HG03520 (cell line): Measurements from ENCODE around the gene BFAR.
"Not testable (repeated sequence)": the region's sequence is repeated elsewhere in the genome, so short reads cannot be mapped to it uniquely, and the experiment has no call there.

ENCODE experiments used
- ATAC-seq: cut with Tn5 transposase; IDR thresholded peaks from one replicate; pipeline ENCODE4 v1.9.1; 2021; ENCODE audit warnings: mild to moderate bottlenecking, moderate library complexity; ENCODE audit not compliant: unreplicated experiment

Gene BFAR

DNA sequence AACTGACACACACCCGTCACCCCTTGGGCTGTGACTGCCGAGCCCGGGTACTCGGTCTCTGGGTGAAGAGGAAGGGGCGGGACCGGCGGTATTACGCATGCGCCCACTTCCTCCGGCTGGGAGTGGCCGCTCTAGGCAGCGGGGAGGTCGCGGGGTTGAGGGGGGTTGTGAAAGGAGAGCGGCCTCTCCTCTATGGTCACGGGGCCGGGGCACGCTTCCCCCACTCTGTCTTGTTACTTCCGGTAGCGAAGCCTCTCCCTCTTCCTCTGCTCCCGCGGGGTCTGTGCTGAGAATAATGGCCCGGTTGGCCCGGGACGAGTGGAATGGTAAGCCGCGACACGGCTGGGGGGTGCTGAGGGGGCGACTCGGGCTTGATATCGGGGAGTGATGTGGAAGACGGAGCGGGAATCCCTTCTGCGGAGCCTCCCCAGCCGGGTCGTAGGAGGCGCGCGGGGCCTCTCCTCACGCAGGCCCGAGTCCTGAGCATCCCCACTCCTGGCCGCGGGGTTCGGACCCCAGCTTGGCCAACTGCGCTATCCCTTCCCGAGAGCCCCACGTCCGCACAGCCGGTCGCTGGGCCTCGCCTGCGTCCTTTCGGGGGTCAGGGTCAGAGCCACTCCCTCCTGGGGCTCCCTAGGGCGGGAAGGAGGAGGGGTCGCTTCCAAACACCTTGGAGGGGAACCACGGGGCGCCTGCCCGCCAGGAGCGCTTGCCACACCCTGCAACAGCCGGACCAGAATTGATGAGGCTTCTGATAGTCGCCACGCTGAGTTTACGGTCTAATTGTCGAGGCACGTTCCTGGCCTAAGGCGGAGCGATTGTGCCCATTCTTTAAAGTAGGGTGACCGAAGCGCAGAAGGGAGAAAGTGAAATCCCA lies at the start of gene BFAR:
Gene BFAR, plus strand, starts transcription at position 259 of the 877 bp plus-strand sequence. CDS start 11,396 bp downstream, outside the sequence.
- ATAC-seq: peak; percentile 63

DNA sequence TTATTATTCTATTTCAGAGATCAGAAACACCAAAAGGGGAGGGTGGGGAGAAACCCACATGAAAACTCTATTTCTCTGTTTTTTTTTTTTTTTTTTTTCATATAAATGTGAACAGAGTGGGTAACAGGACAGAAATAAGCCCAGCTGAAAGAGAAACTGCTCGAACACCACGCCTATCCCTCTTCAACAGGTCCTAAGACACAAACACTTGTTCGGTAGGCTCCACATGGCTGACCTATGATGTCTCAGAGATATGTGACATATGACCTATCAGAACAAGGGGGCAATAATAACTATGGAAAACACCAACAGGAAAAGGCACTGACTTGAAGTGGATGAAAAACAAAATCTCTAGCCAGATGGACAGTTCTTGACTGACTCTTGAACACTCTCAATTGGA lies 47.5 kb upstream of the BFAR start:
- no peak for ATAC-seq

GRCh38 chr16:14586637-14587305 lies 46.0 kb upstream of the BFAR start:
- ATAC-seq: no peak

DNA sequence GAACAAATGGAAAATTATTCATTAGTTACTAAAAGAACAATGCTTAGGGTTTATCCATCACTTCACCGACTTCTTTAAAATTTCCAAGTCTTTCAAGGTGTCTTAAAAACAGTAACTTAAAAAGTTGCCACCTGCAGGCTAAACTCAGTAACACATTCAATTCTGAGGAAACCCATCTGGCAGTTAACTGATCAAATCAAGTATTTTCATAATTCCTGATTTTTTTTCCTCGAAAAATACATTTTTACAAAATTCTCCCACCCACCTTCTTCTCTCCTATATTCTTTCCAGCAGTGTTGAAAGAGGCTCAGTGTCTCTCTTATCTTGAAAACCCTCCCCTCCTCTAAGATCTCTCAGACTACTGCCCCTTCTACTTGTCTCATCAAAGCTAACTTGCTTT lies 32.6 kb upstream of the BFAR start:
- ATAC-seq: no peak

DNA sequence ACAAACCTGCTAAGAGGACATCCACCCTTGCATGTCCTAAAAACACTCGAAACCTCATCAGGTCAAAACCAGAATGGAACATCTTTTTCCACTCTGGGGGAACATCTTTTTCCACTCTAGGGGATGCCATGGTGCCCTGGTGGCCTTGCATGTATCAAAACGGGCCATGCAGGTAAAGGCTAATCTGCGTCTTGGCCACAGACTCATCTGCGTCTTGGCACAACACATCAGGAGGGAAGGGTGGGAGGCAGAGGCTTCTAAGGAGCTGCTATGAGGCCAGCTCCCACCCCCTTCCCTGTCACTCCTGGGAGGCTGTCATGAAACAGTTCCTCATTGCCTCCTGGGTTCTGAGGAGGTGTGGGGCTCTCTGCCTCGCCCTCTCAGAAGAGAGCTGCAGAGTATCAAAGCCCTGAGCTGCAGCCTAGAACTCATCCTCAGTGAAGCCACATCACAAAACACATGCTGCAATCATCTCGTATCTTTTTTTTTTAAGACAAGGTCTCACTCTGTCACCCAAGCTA lies 30.2 kb upstream of the BFAR start:
- no peak for ATAC-seq

- no peak for ATAC-seq
Measured at GRCh38 chr16:14606102-14606501, 26.6 kb upstream of the BFAR start.

GRCh38 chr16:14608111-14608566 lies 24.6 kb upstream of the BFAR start:
- peak; percentile 47 for ATAC-seq

DNA sequence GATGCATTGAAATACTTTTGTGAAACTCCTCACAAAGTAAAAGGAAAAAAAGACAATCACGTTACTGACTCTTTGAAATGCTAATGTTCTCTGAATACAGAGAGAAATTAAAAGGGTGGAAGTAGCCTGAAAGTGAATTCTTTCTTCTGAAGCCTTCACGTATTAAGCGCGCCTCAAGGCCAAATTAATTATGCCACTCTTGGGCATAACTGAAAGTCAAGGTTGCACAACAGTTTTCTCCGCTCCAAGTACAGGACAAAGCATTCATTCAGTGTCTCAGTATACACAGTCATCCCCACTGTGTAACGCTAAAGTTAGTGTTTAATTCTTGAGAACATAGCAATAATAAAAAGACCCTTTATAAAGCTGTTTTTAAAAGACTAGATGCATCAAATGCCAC lies 24.1 kb upstream of the BFAR start:
- no peak for ATAC-seq

- no peak for ATAC-seq
Measured at GRCh38 chr16:14609716-14610115, 23.0 kb upstream of the BFAR start.

GRCh38 chr16:14611660-14612059 lies 21.1 kb upstream of the BFAR start:
- ATAC-seq: no peak

DNA sequence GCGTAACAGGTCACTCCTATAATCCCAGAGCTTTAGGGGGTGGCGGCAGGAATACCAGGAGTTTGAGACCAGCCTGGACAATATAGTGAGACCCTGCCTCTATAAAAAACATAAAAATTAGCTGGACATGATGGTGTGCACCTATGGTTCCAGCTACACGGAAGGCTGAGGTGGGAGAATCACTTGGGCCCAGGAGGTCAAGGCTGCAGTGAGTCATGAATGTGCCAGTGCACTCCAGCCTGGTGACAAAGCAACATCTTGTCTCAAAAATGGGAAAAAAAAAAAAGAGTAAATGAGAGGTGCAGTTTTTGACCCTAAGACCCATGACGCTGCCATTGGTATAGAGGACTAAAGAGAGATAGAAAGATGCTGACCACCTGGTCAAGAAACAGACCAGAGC lies 18.8 kb upstream of the BFAR start:
- no peak for ATAC-seq

DNA sequence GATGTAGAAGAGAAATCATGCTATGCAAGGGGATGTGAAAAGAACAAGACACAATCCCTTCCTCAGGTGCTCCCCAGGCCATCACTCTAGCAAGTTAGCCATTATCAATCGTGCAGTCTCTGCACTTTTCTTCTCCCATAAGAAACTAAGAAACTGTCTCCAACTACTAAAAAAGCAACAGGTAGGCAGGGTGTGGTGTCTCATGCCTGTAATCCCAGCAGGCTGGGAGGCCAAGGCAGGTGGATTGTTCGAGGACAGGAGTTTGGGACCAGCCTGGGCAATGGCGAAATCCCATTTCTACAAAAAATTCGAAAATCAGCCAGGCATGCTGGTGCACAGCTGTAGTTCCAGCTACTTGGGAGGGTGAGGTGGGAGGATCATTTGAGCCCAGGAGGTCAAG lies 16.5 kb upstream of the BFAR start:
- ATAC-seq: no peak

DNA sequence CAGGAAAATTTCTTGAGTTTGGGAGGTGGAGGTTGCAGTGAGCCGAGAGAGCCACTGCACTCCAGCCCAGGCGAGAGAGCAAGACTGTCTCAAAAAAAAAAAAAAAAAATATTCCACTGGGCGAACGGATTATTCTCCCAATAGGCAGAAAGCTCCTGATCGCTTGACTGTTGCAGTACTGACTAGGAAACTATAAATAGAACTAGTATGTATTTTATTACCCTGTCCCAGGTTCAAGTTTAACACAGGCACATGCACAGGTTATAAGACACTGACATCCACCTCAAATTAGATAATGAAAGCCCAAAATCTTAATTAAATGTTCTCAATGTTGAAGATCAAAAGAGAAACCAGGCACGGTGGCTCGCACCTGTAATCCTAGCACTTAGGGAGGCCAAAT lies 14.2 kb upstream of the BFAR start:
- ATAC-seq: no peak

DNA sequence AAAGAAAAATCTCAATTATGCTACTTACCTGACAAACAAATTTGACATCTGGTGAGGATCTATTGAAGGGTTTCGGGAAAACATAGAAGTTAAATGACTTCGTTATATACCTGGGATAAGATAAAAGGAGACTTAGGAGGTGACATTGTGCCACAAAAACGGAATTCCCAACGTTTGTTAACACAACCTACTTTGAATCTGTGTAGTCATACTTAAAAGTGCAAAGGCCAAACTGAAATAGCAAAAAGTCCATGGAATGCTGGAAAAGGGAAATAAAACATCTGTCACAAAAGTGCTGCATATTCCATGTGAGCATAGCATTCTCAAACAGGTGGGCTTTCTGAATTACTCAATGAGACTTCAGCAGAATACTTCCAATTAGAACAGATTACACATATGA lies 5.7 kb upstream of the BFAR start:
- no peak for ATAC-seq

DNA sequence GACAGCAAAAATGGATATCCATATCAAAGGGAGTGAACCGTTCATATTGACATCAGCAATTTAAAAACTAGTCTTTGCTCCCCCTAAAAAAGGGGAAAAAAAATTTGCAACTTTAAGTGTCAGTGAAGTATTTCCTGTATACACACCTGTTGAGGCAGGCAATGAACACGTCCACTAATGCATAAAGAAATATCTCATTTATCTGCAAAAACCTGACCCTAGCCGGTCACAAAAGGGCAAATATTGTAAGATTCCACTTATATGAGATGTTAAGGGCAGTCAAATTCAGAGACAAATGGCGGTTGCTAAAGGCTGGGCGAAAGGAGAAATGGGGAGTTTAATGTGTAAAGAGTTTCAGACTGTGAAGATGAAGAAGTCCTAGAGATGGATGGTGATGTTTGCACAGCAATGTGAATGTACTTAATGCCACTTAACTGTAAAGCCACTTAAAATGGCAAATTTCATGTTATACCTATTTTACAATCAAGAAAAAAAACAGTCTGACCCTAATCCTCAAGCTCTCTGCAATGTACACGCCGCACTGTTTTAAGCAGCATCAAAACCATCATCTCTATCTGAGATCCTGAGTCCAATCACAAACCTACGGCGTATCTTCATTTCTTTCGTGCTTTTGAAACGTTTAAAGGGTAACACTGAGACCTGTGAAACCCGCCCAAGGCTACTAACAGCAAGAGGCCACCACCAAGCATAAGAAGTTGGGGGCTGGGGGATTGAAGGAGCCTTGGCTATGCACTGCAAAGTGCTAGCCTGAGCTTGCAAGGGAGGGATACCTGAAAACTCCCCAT lies 3.7 kb upstream of the BFAR start:
- no peak for ATAC-seq

DNA sequence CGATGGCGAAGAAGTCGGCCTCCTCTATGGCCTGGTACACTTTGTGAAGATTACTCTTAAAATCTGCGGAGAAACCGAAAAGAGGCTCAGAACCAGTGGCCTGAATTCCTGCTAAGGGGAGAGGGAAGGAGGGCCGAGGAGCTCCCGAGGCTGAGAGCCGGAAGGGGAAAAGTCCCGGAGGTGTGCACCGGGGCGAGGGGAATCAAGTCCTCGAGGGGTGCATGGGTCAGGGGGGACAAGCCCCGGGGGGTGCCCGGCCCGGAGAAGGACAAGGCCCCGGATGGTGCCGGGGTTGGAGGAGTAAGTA lies 3.2 kb upstream of the BFAR start:
- peak; percentile 1 for ATAC-seq

- ATAC-seq: peak; percentile 39
Measured at GRCh38 chr16:14629919-14630619, 2.7 kb upstream of the BFAR start, which contains the start of gene PARN. Gene PARN (minus strand): TSS chr16:14630260. CDS start chr16:14630125, 135 bp downstream.

DNA sequence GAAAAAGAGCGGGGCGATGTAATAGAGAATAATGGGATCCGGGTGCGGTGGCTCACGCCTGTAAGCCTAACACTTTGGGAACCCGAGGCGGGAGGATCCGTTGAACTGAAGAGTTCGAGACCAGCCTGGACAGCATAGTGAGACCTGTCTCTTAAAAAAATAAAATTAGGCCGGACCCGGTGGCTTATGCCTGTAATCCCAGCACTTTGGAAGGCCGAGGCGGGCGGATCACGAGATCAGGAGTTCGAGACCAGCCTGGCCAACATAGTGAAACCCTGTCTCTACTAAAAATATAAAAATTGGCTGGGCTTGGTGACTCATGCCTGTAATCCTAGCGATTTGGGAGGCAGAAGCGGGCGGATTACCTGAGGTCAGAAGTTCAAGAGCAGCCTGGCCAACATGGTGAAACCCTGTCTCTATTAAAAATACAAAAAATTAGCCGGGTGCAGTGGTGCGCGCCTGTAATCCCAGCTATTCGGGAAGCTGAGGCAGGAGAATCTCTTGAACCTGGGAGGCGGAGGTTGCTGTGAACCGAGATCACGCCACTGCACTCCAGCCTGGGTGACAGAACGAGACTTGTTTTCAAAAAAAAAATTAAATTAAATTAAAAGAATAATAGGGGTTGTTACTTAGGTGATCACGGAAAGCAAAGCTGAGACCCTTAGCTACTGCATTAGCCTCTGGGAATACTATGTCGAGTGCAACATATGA lies 2.0 kb upstream of the BFAR start:
- not testable (repeated sequence) for ATAC-seq

DNA sequence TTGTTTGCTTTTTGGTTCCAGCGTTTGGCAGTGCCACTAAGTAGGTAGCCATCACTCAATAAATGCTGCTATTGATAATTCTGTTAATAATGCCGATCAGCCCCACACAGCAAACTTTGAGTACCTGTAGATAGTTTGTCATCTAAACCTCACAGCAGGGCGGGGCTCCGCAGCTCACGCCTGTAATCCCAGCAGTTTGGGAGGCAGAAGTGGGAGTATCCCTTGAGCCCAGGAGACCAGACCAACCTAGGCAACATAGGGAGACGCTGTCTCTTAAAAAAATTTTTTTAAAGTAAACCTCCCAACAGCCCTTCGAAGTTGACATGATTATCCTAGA lies 1.6 kb downstream of the BFAR start:
- no peak for ATAC-seq
